T-helper 22 cell (primary cell): ENCODE data around the gene CLHC1.
A peak's percentile ranks its signal among the peaks of the same experiment; 100 is the strongest.
"Not testable (repeated sequence)": the region's sequence is repeated elsewhere in the genome, so short reads cannot be mapped to it uniquely, and the experiment has no call there.

Experiments
- DNase-seq: peaks from one replicate; pipeline ENCODE4 v3.0.0-alpha.2; 2020; ENCODE audit warnings: low read depth

The CLHC1 gene

DNA sequence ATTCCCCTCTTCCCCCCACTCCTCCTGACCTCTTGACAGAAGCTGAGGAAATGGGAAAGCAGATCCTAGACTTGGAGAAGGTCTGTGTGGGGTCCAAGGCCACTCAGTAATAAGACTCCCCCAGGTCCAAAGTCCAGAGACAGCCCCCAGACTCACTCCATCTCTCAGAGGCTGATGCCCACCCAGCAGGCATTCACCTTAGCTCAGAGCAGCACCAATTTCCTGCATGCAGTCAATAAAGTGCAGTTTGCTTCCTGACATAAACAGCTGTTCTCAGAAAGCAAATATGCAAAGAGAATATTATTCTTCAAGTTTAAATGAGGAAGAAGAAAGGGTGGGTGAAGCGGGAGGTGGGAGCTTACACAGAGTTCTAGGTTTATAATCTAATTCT, 97.8 kb downstream of the CLHC1 start:
- no peak for DNase-seq

DNA sequence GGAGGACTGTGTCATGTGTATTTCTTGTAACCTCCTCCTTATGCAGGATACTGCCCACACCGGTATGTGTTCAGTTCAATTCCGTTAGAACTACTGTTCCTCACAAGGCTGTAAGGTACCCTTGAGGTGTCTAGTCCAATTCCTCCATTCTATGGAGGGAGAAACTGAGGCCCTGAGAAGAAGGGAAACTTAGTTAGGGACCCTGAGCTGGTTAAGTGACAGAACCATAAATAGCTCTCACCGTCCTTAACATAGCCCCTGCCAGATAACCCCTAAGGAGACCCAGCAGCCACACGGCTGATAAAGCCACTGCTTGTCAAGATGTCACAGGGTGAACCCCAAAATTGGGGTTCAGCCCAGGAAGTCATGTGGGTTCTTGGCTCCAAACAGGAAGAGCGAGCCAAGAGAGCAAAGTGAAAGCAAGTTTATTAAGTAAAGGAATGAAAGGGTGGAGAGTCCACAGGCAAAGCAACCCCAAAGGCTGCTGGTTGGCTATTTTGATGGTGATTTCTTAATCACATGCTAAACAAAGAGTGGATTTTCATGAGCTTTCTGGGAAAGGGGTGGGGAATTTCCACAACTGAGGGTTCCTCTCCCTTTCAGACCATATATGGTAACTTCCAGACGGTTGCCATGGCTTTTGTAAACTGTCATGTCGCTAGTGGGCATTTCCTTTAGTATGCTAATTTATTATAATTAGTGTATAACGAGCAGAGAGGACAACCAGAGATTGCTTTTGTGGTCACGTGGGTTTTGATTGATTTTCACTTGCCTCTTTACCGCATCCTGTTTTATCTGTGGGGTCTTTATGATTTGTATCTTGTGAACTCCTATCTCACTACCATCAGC, 98.4 kb downstream of the CLHC1 start:
- peak; percentile 60 for DNase-seq

DNA sequence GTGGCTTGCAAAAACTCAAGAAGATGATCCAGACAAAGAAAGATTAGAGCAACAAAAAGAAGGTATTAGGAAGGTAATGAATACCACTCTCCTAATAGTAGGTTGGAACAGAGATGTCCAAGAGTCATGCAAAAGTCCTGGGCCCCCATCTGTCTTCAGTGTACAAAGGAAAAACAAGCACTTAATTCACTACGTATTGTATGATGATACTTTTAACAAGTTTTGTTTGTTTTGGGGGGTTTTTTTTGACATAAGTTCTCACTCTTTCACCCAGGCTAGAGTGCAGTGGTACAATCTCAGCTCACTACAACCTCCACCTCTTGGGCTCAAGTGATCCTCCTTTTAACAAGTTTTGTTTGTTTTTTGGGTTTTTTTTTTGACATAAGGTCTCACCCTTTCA, 101.2 kb downstream of the CLHC1 start:
- DNase-seq, result no peak

DNA sequence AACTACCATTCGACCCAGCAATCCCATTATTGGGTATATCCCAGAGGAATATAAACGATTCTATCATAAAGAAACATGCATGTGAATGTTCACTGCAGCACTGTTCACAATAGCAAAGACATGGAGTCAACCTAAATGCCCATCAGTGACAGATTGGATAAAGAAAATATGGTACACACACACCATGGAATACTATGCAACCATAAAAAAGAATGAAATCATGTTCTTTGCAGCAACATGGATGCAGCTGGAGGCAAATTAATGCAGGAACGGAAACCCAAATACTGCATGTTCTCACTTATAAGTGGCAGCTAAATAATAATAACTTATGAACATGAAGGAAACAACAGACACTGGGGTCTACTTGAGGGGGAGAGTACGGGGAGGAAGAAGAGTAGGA, 105.5 kb downstream of the CLHC1 start:
- DNase-seq, result not testable (repeated sequence)
